Osteoblast (primary cell): Measurements from ENCODE around the gene ADCY2. TPM values are rescaled to one million over a fixed set of nuclear protein-coding genes. Genes with fewer than 3 reads are reported as not detected.

Source experiments
- DNase-seq: peaks from one replicate; pipeline ENCODE4 v3.0.0; 2011; ENCODE audit warnings: low spot score, mixed read lengths; ENCODE audit not compliant: insufficient read length; ENCODE audit errors: missing footprints
- H2AFZ ChIP-seq: 2 replicates; pipeline ENCODE4 v1.6.0; 2011; ENCODE audit warnings: mild to moderate bottlenecking, low read length
- H3K27ac ChIP-seq: 2 replicates; pipeline ENCODE4 v1.5.1; 2011; ENCODE audit warnings: mild to moderate bottlenecking, low read depth, low read length, moderate library complexity
- H3K27me3 ChIP-seq: 2 replicates; pipeline ENCODE4 v1.6.0; 2012; ENCODE audit warnings: mild to moderate bottlenecking, control low read depth, inconsistent platforms, low read length, moderate library complexity; ENCODE audit not compliant: insufficient read depth
- H3K36me3 ChIP-seq: 2 replicates; pipeline ENCODE4 v1.5.1; 2011; ENCODE audit warnings: mild to moderate bottlenecking, low read length, control low read depth, moderate library complexity; ENCODE audit not compliant: insufficient read depth
- H3K4me1 ChIP-seq: 2 replicates; pipeline ENCODE4 v1.5.1; 2011; ENCODE audit warnings: mild to moderate bottlenecking, low read length, control low read depth, moderate library complexity; ENCODE audit not compliant: insufficient read depth
- H3K4me2 ChIP-seq: 2 replicates; pipeline ENCODE4 v1.6.0; 2011; ENCODE audit warnings: mild to moderate bottlenecking, low read length; ENCODE audit not compliant: insufficient read depth
- H3K4me3 ChIP-seq: fragments of 200-600 bp; sonication (generic); 3 replicates; pipeline ENCODE4 v1.5.1; 2012; ENCODE audit warnings: mild to moderate bottlenecking, low read length, inconsistent platforms; ENCODE audit not compliant: insufficient read depth
- H3K79me2 ChIP-seq: 2 replicates; pipeline ENCODE4 v1.6.0; 2012; ENCODE audit warnings: mild to moderate bottlenecking, low read length, control low read depth, inconsistent platforms; ENCODE audit not compliant: insufficient read depth
- H3K9me3 ChIP-seq: 2 replicates; pipeline ENCODE4 v1.5.1; 2011; ENCODE audit warnings: low read depth, low read length, control low read depth
- H4K20me1 ChIP-seq: 2 replicates; pipeline ENCODE4 v1.6.0; 2012; ENCODE audit warnings: mild to moderate bottlenecking, low read length, control low read depth; ENCODE audit not compliant: insufficient read depth
- CTCF ChIP-seq: IDR thresholded peaks from 2 replicates; pipeline ENCODE4 v1.5.1; 2011; ENCODE audit warnings: mild to moderate bottlenecking, low read depth, low read length, moderate library complexity; ENCODE audit errors: extremely low read depth
- total RNA-seq: library from RNA; depleted of rRNA; stranded (reverse); fragments of >200 nt; gene quantifications from 2 replicates; pipeline ENCODE4 v1.2.3, GENCODE V29; 2012

Gene ADCY2
- total RNA-seq, 1 donor = under 0.01 TPM

GRCh38 chr5:7684826-7685225 lies 288.9 kb downstream of the ADCY2 start:
- Histone ChIP-seq H3K27ac (no peak overlapping the region), H2AFZ (no peak overlapping the region), H3K79me2 (no peaks in the 10 kb centered on the region), H3K9me3 (no peaks in the 10 kb centered on the region), H3K4me3 (no peak overlapping the region), H3K36me3 (no peaks in the 10 kb centered on the region), H3K4me1 (no peaks in the 10 kb centered on the region), H4K20me1 (no peaks in the 10 kb centered on the region), H3K4me2 (no peak overlapping the region), H3K27me3 (no peaks in the 10 kb centered on the region)
- no peak for DNase-seq
- no peak for TF ChIP-seq CTCF

GRCh38 chr5:7686794-7687193 lies 290.9 kb downstream of the ADCY2 start:
- Histone ChIP-seq H3K27ac (no peak overlapping the region), H3K4me3 (no peak overlapping the region), H3K36me3 (no peaks in the 10 kb centered on the region), H4K20me1 (no peaks in the 10 kb centered on the region), H3K4me2 (no peak overlapping the region), H3K27me3 (no peaks in the 10 kb centered on the region), H3K9me3 (no peaks in the 10 kb centered on the region), H3K4me1 (no peaks in the 10 kb centered on the region), H2AFZ (no peak overlapping the region), H3K79me2 (no peaks in the 10 kb centered on the region)
- DNase-seq = no peak
- no peak for TF ChIP-seq CTCF

- Histone ChIP-seq H3K27ac (no peak overlapping the region), H3K4me2 (no peak overlapping the region), H2AFZ (no peak overlapping the region), H3K9me3 (no peaks in the 10 kb centered on the region), H3K79me2 (no peaks in the 10 kb centered on the region), H3K36me3 (no peaks in the 10 kb centered on the region), H4K20me1 (no peaks in the 10 kb centered on the region), H3K4me1 (no peaks in the 10 kb centered on the region), H3K4me3 (no peak overlapping the region), H3K27me3 (no peaks in the 10 kb centered on the region)
- TF ChIP-seq CTCF = no peak
- no peak for DNase-seq
Observed at GRCh38 chr5:7690557-7690956, 294.6 kb downstream of the ADCY2 start.

GRCh38 chr5:7705261-7705660 lies 309.3 kb downstream of the ADCY2 start:
- H2AFZ ChIP-seq = no peak overlapping the region
- H3K27me3 ChIP-seq = no peaks in the 10 kb centered on the region
- no peak overlapping the region for H3K4me2 ChIP-seq
- H3K36me3 ChIP-seq = no peaks in the 10 kb centered on the region
- H3K79me2 ChIP-seq = no peaks in the 10 kb centered on the region
- peaks cover 2% of the 10 kb centered on the region for H3K9me3 ChIP-seq
- H3K4me1 ChIP-seq = no peaks in the 10 kb centered on the region
- no peak for DNase-seq
- no peak overlapping the region for H3K27ac ChIP-seq
- no peak for TF ChIP-seq CTCF
- H4K20me1 ChIP-seq = no peaks in the 10 kb centered on the region
- H3K4me3 ChIP-seq = no peak overlapping the region
